RPMI7951 (cell line): ENCODE results near the gene MPP2. TPM values are rescaled to one million over a fixed set of nuclear protein-coding genes. Genes with fewer than 3 reads are reported as not detected.
"Not testable (repeated sequence)": the region's sequence is repeated elsewhere in the genome, so short reads cannot be mapped to it uniquely, and the experiment has no call there.

Experiments used
- DNase-seq: peaks from one replicate; pipeline ENCODE4 v3.0.0-alpha.2; 2012; ENCODE audit warnings: low read depth
- total RNA-seq: library from RNA; depleted of rRNA; stranded (reverse); fragments of >200 nt; shearing (Covaris generic); gene quantifications from 2 replicates; pipeline ENCODE4 v1.2.3, GENCODE V29; 2014

MPP2 gene
- total RNA-seq, 1 experiment from 2014 or later = 0.96 TPM

GRCh38 chr17:43849116-43849515 lies 58.2 kb downstream of the MPP2 start:
- DNase-seq = no peak

GRCh38 chr17:43848601-43849000 lies 58.7 kb downstream of the MPP2 start:
- DNase-seq = no peak

GRCh38 chr17:43846963-43847371 lies 60.4 kb downstream of the MPP2 start, which contains the start of gene CD300LG:
TSS of gene CD300LG (plus strand) at chr17:43847176. CDS start at chr17:43847217, 41 bp downstream.
- no peak for DNase-seq

GRCh38 chr17:43846221-43846712 lies 61.1 kb downstream of the MPP2 start:
- peak; percentile 61 for DNase-seq

GRCh38 chr17:43845766-43846165 lies 61.6 kb downstream of the MPP2 start:
- DNase-seq = no peak

GRCh38 chr17:43844241-43844640 lies 63.1 kb downstream of the MPP2 start:
- DNase-seq = no peak

- DNase-seq = no peak
Measured at GRCh38 chr17:43842975-43843325, 64.4 kb downstream of the MPP2 start.

- not testable (repeated sequence) for DNase-seq
Measured at GRCh38 chr17:43842091-43842974, 65.0 kb downstream of the MPP2 start.

- no peak for DNase-seq
Measured at GRCh38 chr17:43841282-43841681, 66.1 kb downstream of the MPP2 start.

- peak; percentile 67 for DNase-seq
Measured at GRCh38 chr17:43840814-43841213, 66.5 kb downstream of the MPP2 start.

GRCh38 chr17:43839670-43840108 lies 67.6 kb downstream of the MPP2 start:
- peak; percentile 21 for DNase-seq

- DNase-seq = no peak
Measured at GRCh38 chr17:43834106-43834505, 73.2 kb downstream of the MPP2 start.

- peak; percentile 75 for DNase-seq
Measured at GRCh38 chr17:43832976-43833829, 74.1 kb downstream of the MPP2 start, which contains the start of gene MPP3. TSS of gene MPP3 (minus strand) at chr17:43833146. CDS start at chr17:43831906, 1,240 bp downstream.

- DNase-seq = peak; percentile 76
Measured at GRCh38 chr17:43832168-43832975, 75.0 kb downstream of the MPP2 start.

GRCh38 chr17:43831633-43832032 lies 75.7 kb downstream of the MPP2 start:
- no peak for DNase-seq

GRCh38 chr17:43830510-43831140 lies 76.7 kb downstream of the MPP2 start:
- no peak for DNase-seq

GRCh38 chr17:43829738-43830137 lies 77.6 kb downstream of the MPP2 start:
- DNase-seq = no peak

GRCh38 chr17:43827596-43827995 lies 79.7 kb downstream of the MPP2 start:
- DNase-seq = no peak

- DNase-seq = no peak
Measured at GRCh38 chr17:43826206-43826605, 81.1 kb downstream of the MPP2 start.

GRCh38 chr17:43825567-43825966 lies 81.8 kb downstream of the MPP2 start:
- DNase-seq = no peak
